ENCODE measurements around the gene PARD3. TPM values are rescaled to one million over a fixed set of nuclear protein-coding genes. Genes with fewer than 3 reads are reported as not detected.
"Not testable (repeated sequence)": the region's sequence is repeated elsewhere in the genome, so short reads cannot be mapped to it uniquely, and the experiment has no call there.

Gene PARD3
- total RNA-seq, 1 experiment from 2014 or later, result 154 TPM

DNA sequence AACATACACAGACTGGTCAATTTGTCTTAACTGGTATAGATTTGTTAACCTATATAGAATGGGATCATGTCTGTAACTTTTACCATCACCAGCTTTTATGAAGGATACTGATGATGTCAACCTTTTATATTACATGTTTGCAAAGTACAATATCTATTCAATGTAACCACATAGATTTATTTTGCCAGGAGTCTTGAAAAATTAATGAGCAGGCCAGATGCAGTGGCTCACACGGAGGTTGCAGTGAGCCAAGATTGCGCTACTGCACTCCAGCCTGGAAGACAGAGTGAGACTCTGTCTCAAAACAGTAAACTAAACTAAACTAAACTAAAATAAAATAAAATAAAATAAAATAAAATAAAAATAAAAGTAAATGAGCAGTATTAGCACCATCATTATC, 30.0 kb upstream of the PARD3 start:
- ATAC-seq (peak; percentile 52), DNase-seq (no peak)
- Histone ChIP-seq H3K27me3 (ENCODE audit: low read length) (no peaks in the 10 kb centered on the region), H3K4me1 (ENCODE audit: insufficient read depth, low read length) (no peaks in the 10 kb centered on the region), H3K4me2 (ENCODE audit: low read length) (no peak overlapping the region), H3K9me2 (replicated peaks; ENCODE audit: low read length) (no peaks in the 10 kb centered on the region), H3K36me3 (ENCODE audit: low read depth, low read length) (no peaks in the 10 kb centered on the region), H3K9ac (ENCODE audit: low read length) (no peak overlapping the region), H3K4me3 (ENCODE audit: low read length) (no peak overlapping the region), H3K79me2 (ENCODE audit: low read length) (no peaks in the 10 kb centered on the region), H3F3A (ENCODE audit: low read length, unreplicated experiment) (no peaks in the 10 kb centered on the region), H4K20me1 (ENCODE audit: low read length) (no peaks in the 10 kb centered on the region), H3K27ac (ENCODE audit: low read length) (no peak overlapping the region), H2AFZ (ENCODE audit: low read length) (no peak overlapping the region), H3K9me3 (ENCODE audit: low read length) (no peaks in the 10 kb centered on the region)
- no peak for TF ChIP-seq CTCF (conservative IDR thresholded peaks at IDR 0.05; ENCODE audit: low read depth, low read length)
- no peak for TF ChIP-seq EZH2 (IDR thresholded peaks at IDR 0.05; ENCODE audit: low read length, unreplicated experiment)
- TF ChIP-seq EZH2phosphoT487 (IDR thresholded peaks at IDR 0.05; ENCODE audit: borderline replicate concordance, low read length), result no peak
- no TSS peak for BruUV-seq (replicated peaks)
- CTCF ChIA-PET, result no interaction called here
- intact Hi-C loops (cut with micrococcal nuclease), result no loop called here
- POLR2A ChIA-PET (ENCODE audit: unreplicated experiment), result interaction anchor here (0.6 kb wide), 2 partner anchors 100 to 432 kb away, joined by 3 read pairs; no protein-coding TSS in a partner anchor

- Histone ChIP-seq H3K4me3 (ENCODE audit: low read length) (no peak overlapping the region), H4K20me1 (ENCODE audit: low read length) (no peaks in the 10 kb centered on the region), H3K9me3 (ENCODE audit: low read length) (no peaks in the 10 kb centered on the region), H3K79me2 (ENCODE audit: low read length) (no peaks in the 10 kb centered on the region), H3K9ac (ENCODE audit: low read length) (no peak overlapping the region), H3F3A (ENCODE audit: low read length, unreplicated experiment) (no peaks in the 10 kb centered on the region), H3K36me3 (ENCODE audit: low read depth, low read length) (no peaks in the 10 kb centered on the region), H3K27ac (ENCODE audit: low read length) (no peak overlapping the region), H3K4me2 (ENCODE audit: low read length) (no peak overlapping the region), H3K27me3 (ENCODE audit: low read length) (no peaks in the 10 kb centered on the region), H3K4me1 (ENCODE audit: insufficient read depth, low read length) (no peaks in the 10 kb centered on the region), H3K9me2 (replicated peaks; ENCODE audit: low read length) (no peaks in the 10 kb centered on the region), H2AFZ (ENCODE audit: low read length) (no peak overlapping the region)
- intact Hi-C loops (cut with micrococcal nuclease), result no loop called here
- TF ChIP-seq EZH2 (IDR thresholded peaks at IDR 0.05; ENCODE audit: low read length, unreplicated experiment) (no peak), CTCF (conservative IDR thresholded peaks at IDR 0.05; ENCODE audit: low read depth, low read length) (no peak), EZH2phosphoT487 (IDR thresholded peaks at IDR 0.05; ENCODE audit: borderline replicate concordance, low read length) (no peak)
- POLR2A ChIA-PET (ENCODE audit: unreplicated experiment), result no interaction called here
- CTCF ChIA-PET, result no interaction called here
- ATAC-seq (no peak), DNase-seq (no peak)
- no TSS peak for BruUV-seq (replicated peaks)
Measured at GRCh38 chr10:34844448-34844847, 29.4 kb upstream of the PARD3 start.

- ATAC-seq; POLR2A ChIA-PET (ENCODE audit: unreplicated experiment): not testable (repeated sequence)
Measured at GRCh38 chr10:34843470-34843869, 28.4 kb upstream of the PARD3 start.

More at GRCh38 chr10:34843470-34843869, 28.4 kb upstream of the PARD3 start:
- intact Hi-C loops (cut with micrococcal nuclease); H3K4me2 ChIP-seq (ENCODE audit: low read length); H3K9me2 ChIP-seq (replicated peaks; ENCODE audit: low read length); H3K4me1 ChIP-seq (ENCODE audit: insufficient read depth, low read length); H3K9ac ChIP-seq (ENCODE audit: low read length); BruUV-seq (replicated peaks); H3K27ac ChIP-seq (ENCODE audit: low read length); H3K4me3 ChIP-seq (ENCODE audit: low read length); H3K9me3 ChIP-seq (ENCODE audit: low read length); H3K27me3 ChIP-seq (ENCODE audit: low read length); CTCF ChIA-PET; H3K79me2 ChIP-seq (ENCODE audit: low read length); H2AFZ ChIP-seq (ENCODE audit: low read length); H3F3A ChIP-seq (ENCODE audit: low read length, unreplicated experiment); DNase-seq; H4K20me1 ChIP-seq (ENCODE audit: low read length); H3K36me3 ChIP-seq (ENCODE audit: low read depth, low read length): not testable (repeated sequence)
